IMR-90 (cell line): ENCODE data around the gene IFIT1. TPM values are rescaled to one million over a fixed set of nuclear protein-coding genes. Genes with fewer than 3 reads are reported as not detected.

Experiments
- ATAC-seq: fragments of 200-7000 bp; cut with Tn5 transposase; 2 replicates; pipeline ENCODE4 v1.9.1; 2020; ENCODE audit warnings: low read depth, mild to moderate bottlenecking, moderate library complexity
- BruUV-seq: library from RNA; stranded (reverse); fragments of 400-500 nt; replicated peaks from 2 replicates; lab custom pipeline; 2021; lab: Mats Ljungman, UMichigan
- CTCF ChIA-PET: fragments of 300-600 bp; formaldehyde crosslinking; extraction: SDS; loops from one replicate; lab custom pipeline; 2021; ENCODE audit warnings: antibody characterized with exemption; lab: Yijun Ruan, JAX
- POLR2A ChIA-PET: fragments of 300-600 bp; sonication (Branson Sonifier 250); formaldehyde crosslinking; loops from one replicate; lab custom pipeline; 2022; ENCODE audit warnings: antibody characterized with exemption; ENCODE audit not compliant: unreplicated experiment; lab: Charles Lee
- DNase-seq: peaks from one replicate; pipeline ENCODE4 v3.0.0; 2013
- H2AFZ ChIP-seq: replicated peaks from 2 replicates; pipeline ENCODE3; 2013; ENCODE audit warnings: low read length, mild to moderate bottlenecking; ENCODE audit not compliant: poor library complexity
- H2AK5ac ChIP-seq: 2 replicates; pipeline ENCODE4 v1.6.1; 2013; ENCODE audit warnings: low read depth, low read length, inconsistent platforms
- H2AK9ac ChIP-seq: replicated peaks from 2 replicates; pipeline ENCODE3; 2013; ENCODE audit warnings: mild to moderate bottlenecking, low read depth, low read length, moderate library complexity; ENCODE audit not compliant: poor library complexity
- H2BK120ac ChIP-seq: 2 replicates; pipeline ENCODE4 v1.6.1; 2013; ENCODE audit warnings: low read depth, low read length, inconsistent platforms
- H2BK15ac ChIP-seq: 3 replicates; pipeline ENCODE4 v1.6.1; 2013; ENCODE audit warnings: low read depth, low read length, inconsistent platforms
- H2BK20ac ChIP-seq: 2 replicates; pipeline ENCODE4 v1.6.1; 2013; ENCODE audit warnings: low read depth, mild to moderate bottlenecking, inconsistent platforms, low read length, moderate library complexity
- H2BK5ac ChIP-seq: 2 replicates; pipeline ENCODE4 v1.6.1; 2013; ENCODE audit warnings: mild to moderate bottlenecking, low read depth, low read length, inconsistent platforms; ENCODE audit not compliant: poor library complexity, severe bottlenecking
- H3K14ac ChIP-seq: replicated peaks from 2 replicates; pipeline ENCODE4 v1.6.1; 2013; ENCODE audit warnings: low read depth, low read length, inconsistent platforms
- H3K18ac ChIP-seq: 2 replicates; pipeline ENCODE4 v1.6.1; 2013; ENCODE audit warnings: low read depth, low read length, control low read depth
- H3K23ac ChIP-seq: 2 replicates; pipeline ENCODE4 v1.6.1; 2013; ENCODE audit warnings: low read depth, low read length, inconsistent platforms
- H3K27ac ChIP-seq: 2 replicates; pipeline ENCODE4 v1.5.1; 2013; ENCODE audit warnings: mild to moderate bottlenecking, control low read depth, low read length; ENCODE audit not compliant: insufficient read depth
- H3K27me3 ChIP-seq: 2 replicates; pipeline ENCODE4 v1.6.1; 2013; ENCODE audit warnings: low read length; ENCODE audit not compliant: control insufficient read depth, insufficient read depth
- H3K36me3 ChIP-seq: 2 replicates; pipeline ENCODE4 v1.6.1; 2013; ENCODE audit warnings: low read length, mixed read lengths; ENCODE audit not compliant: control insufficient read depth, insufficient read depth
- H3K4ac ChIP-seq: 2 replicates; pipeline ENCODE4 v1.6.1; 2013; ENCODE audit warnings: low read depth, low read length, inconsistent platforms
- H3K4me1 ChIP-seq: 2 replicates; pipeline ENCODE4 v1.6.1; 2013; ENCODE audit warnings: low read length, mixed read lengths; ENCODE audit not compliant: control insufficient read depth, insufficient read depth
- H3K4me2 ChIP-seq: 2 replicates; pipeline ENCODE4 v1.6.1; 2013; ENCODE audit warnings: low read depth, mild to moderate bottlenecking, control low read depth, low read length, moderate library complexity
- H3K4me3 ChIP-seq: 2 replicates; pipeline ENCODE4 v1.5.1; 2013; ENCODE audit warnings: low read depth, mild to moderate bottlenecking, control low read depth, low read length, moderate library complexity; ENCODE audit not compliant: insufficient read depth
- H3K56ac ChIP-seq: 2 replicates; pipeline ENCODE4 v1.6.1; 2013; ENCODE audit warnings: low read length, inconsistent platforms; ENCODE audit not compliant: insufficient read depth; ENCODE audit errors: extremely low read depth
- H3K79me1 ChIP-seq, 2 experiments: 2 replicates each; pipeline ENCODE4 v1.6.1; 2013; ENCODE audit warnings: low read length in 2 of 2, inconsistent platforms in 1 of 2, low read depth in 1 of 2
- H3K9ac ChIP-seq: 2 replicates; pipeline ENCODE4 v1.6.1; 2013; ENCODE audit warnings: low read depth, low read length, control low read depth
- H3K9me1 ChIP-seq: 2 replicates; pipeline ENCODE4 v1.6.1; 2013; ENCODE audit warnings: low read length, inconsistent platforms; ENCODE audit not compliant: insufficient read depth
- H3K9me3 ChIP-seq: 2 replicates; pipeline ENCODE4 v1.6.1; 2013; ENCODE audit warnings: low read length; ENCODE audit not compliant: control insufficient read depth, insufficient read depth
- H4K20me1 ChIP-seq: 2 replicates; pipeline ENCODE4 v1.6.1; 2013; ENCODE audit warnings: low read length, inconsistent platforms; ENCODE audit not compliant: insufficient read depth
- H4K5ac ChIP-seq: 2 replicates; pipeline ENCODE4 v1.6.1; 2013; ENCODE audit warnings: mild to moderate bottlenecking, low read depth, low read length, control low read depth
- H4K8ac ChIP-seq, 2 experiments: 2 replicates each; pipeline ENCODE4 v1.6.1; 2013; ENCODE audit warnings: low read depth in 2 of 2, low read length in 2 of 2, control low read depth in 1 of 2, inconsistent platforms in 1 of 2
- H4K91ac ChIP-seq: 2 replicates; pipeline ENCODE4 v1.6.1; 2013; ENCODE audit warnings: low read depth, low read length, inconsistent platforms; ENCODE audit not compliant: insufficient read depth
- RFX5 ChIP-seq: IDR thresholded peaks from 2 replicates; pipeline ENCODE4 v1.8.0; 2012; ENCODE audit warnings: low read depth, mild to moderate bottlenecking, low read length, moderate library complexity
- WGBS, 2 experiments: methylation state at CpG; one replicate each; pipeline versions ENCODE4 v1.1.5 to v1.1.7; 2013; ENCODE audit warnings: missing lambda C conversion rate in 2 of 2; ENCODE audit not compliant: insufficient read length in 1 of 2; ENCODE audit errors: extremely low coverage in 2 of 2; 5-methylcytosine and 5-hydroxymethylcytosine counted together
- dilution Hi-C: fragments of 300-500 bp; cut with HindIII; formaldehyde crosslinking; loops from one replicate; pipeline ENCODE4 v1.14.3; 2018; ENCODE audit warnings: low sequenced_read_pairs; ENCODE audit not compliant: unreplicated experiment
- in situ Hi-C: fragments of 300-500 bp; cut with MboI; formaldehyde crosslinking; loops from 3 replicates; pipeline ENCODE4 v1.14.3; 2019; ENCODE audit warnings: low sequenced_read_pairs, inconsistent platforms, mixed read lengths
- intact Hi-C: fragments of 100-400 bp; cut with micrococcal nuclease; formaldehyde crosslinking; loops from 2 replicates; pipeline ENCODE4 v1.10.0; 2022
- polyA plus RNA-seq, 3 experiments: library from polyadenylated mRNA; depleted of rRNA; stranded (reverse); fragments of >200 nt; gene quantifications; 2 replicates each; pipeline ENCODE4 v1.2.3, GENCODE V29; 2012; ENCODE audit warnings: low replicate concordance in 1 of 3
- total RNA-seq: library from RNA; depleted of rRNA; stranded (reverse); fragments of >200 nt; gene quantifications from 2 replicates; pipeline ENCODE4 v1.2.3, GENCODE V29; 2012

The IFIT1 gene
- total and polyA plus RNA-seq, 2 of the 4 experiments (the other 2 are of a cell fraction), result 6.1 to 6.8 TPM

DNA sequence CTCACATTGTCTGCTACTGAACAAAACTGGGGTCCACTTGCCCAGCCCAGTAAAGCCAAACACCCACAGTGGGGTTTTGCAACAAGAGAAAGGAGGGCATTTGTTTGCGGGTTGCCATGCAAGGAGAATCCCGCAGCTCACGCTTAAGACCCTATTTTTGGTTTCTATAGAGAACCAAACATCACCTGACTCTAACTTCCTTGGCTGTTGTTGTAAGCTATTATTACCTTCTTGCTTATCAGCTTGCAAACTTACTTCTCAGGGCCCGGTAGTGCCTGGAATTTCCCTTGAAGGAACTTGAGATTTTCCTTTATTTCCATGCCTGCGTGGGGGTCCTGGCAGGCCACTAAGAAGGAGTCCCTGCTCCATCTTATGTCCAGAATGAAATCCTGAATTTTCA, 43.9 kb upstream of the IFIT1 start:
- Histone ChIP-seq H3K9ac (no peak overlapping the region), H3K9me3 (no peaks in the 10 kb centered on the region), H2BK120ac (no peak overlapping the region), H3K56ac (no peak overlapping the region), H3K79me1 (no peaks in the 10 kb centered on the region), H4K8ac (no peak overlapping the region), H4K20me1 (no peaks in the 10 kb centered on the region), H2BK15ac (no peak overlapping the region), H3K9me1 (peaks cover 5% of the 10 kb centered on the region), H3K4me1 (peaks cover 20% of the 10 kb centered on the region), H3K23ac (no peak overlapping the region), H2AK9ac (no peak overlapping the region), H3K14ac (no peak overlapping the region), H3K4me3 (no peak overlapping the region), H2BK20ac (no peak overlapping the region), H2AFZ (no peak overlapping the region), H3K4ac (no peak overlapping the region), H4K5ac (no peak overlapping the region), H3K18ac (no peak overlapping the region), H2BK5ac (no peak overlapping the region), H3K27ac (no peak overlapping the region), H3K36me3 (no peaks in the 10 kb centered on the region), H3K4me2 (no peak overlapping the region), H4K91ac (no peak overlapping the region), H3K27me3 (no peaks in the 10 kb centered on the region), H2AK5ac (no peak overlapping the region)
- in situ Hi-C loops, result no loop called here
- 80% methylated on average over 2 of the region's 5 CpGs; no CpG with 5 or more reads in 1 of the 2 experiments for WGBS, 2 experiments
- no TSS peak for BruUV-seq
- DNase-seq, result no peak
- intact Hi-C loops, result no loop called here
- POLR2A ChIA-PET, result no interaction called here
- no peak for TF ChIP-seq RFX5
- CTCF ChIA-PET, result no interaction called here
- no peak for ATAC-seq
- dilution Hi-C loops, result no loop called here
